Globus pallidus (tissue), 1 donor: ENCODE measurements around the gene DNM2.

Experiments
- DNase-seq: peaks from one replicate; pipeline ENCODE4 v3.0.0-alpha.2; 2015; ENCODE audit warnings: low spot score

DNM2 gene

DNA sequence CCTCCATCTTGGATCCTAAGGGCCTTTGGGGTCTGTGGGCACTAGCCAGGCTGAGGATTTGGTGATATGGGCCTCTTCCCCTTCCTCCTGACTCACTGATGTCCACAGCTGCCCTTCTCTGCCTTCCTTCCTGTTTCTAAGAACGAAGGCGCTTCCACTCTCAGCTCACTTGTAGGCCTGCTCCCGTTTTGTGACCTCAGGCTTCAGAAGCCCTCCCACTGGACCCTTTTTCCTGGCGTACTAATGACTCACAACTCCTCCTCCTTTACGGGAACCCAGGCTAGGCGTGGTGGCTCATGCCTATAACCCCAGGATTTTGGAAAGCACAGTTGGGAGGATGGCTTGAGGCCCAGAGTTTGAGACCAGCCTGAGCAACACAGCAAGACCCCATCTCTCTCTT is 62.5 kb downstream of the DNM2 start:
- no peak for DNase-seq

DNA sequence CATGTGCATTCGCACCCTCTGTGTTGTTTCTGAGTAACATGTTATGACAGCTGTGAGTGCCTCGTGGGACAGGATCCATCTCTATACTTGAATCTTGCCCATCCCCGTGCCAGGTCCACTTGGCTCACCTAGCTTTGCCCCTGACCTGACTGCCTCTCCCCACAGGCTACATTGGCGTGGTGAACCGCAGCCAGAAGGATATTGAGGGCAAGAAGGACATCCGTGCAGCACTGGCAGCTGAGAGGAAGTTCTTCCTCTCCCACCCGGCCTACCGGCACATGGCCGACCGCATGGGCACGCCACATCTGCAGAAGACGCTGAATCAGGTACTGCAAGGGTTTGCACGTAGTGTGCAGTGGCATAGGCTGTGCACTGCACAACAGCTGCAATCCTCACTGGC is 64.9 kb downstream of the DNM2 start:
- no peak for DNase-seq

DNA sequence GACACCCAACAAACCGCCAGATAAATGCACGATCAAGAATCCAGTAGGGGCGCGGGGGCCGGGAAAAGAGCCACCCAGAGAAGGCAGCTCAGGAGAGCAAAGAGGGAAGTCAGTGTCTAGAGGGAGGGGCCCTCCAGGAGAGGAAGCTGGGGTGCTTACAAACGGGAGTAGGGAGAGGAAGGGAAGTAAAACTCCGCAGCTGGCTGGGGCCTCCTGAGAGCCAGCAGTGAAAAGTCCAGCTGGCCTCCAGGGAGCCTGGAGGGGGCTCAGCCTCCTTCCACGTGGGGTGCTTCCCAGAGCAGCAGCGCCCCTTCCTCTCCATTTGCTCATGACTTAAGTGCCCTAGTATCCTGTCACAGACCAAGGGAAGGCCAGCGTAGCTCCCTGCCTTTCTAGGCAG is 66.4 kb downstream of the DNM2 start:
- no peak for DNase-seq

DNA sequence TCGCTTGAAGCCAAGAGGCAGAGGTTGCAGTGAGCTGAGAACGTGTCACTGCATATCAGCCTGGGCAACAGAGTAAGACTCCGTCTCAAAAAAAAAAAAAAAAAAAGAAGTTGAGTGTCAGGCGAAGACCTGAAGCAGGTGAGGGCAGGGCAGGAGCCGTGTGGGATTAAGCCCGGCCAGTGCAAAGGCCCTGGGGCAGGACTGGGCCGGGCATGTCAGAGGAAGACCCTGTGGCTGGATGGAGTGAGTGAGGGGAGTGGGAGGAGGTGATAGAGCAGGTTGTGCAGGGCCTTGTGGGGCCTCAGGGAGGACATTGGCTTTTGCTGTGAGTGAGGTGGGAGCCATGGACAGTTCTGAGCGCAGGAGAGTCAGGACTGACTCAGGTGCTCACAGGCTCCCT is 70.3 kb downstream of the DNM2 start:
- DNase-seq: no peak

DNA sequence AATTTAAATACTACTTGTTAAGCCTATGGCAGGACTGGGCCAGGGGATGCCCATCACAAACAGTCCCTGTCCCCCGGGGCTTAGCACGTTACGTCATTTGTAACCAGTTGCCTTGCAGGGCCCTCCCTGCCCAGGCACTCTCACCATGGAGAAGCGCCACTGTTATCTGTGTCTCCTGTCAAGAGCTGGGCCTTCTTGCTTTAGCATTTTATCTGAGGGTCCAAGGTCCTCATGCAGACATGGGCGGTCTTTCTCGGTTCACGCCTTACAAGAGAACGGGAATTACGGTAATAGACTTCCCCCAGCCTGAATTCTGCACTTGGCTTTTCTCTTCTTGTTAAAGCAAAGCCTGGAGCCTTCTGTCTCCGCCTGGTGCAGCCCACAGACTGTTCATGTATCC is 72.0 kb downstream of the DNM2 start:
- no peak for DNase-seq

DNA sequence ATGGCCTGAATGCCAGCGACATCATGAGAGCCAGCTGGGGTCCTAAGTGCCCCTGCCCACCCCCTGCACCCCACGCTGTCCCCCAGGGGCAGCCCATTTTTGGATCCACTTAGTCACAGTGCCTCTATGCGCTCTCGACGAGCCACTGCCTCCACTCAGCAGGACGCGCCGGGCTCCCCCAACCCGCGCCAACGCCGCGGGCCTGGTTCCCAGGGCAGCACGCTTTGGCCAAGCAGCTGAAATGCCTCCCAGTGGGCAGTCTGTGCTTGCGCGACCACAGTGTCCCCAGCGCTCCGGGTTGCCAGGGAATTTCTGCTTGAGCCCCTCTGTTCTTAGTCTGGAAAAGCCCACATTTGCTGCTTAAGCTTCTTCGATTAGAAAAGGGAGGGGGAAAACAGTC is 78.8 kb downstream of the DNM2 start:
- DNase-seq: peak; percentile 22

DNA sequence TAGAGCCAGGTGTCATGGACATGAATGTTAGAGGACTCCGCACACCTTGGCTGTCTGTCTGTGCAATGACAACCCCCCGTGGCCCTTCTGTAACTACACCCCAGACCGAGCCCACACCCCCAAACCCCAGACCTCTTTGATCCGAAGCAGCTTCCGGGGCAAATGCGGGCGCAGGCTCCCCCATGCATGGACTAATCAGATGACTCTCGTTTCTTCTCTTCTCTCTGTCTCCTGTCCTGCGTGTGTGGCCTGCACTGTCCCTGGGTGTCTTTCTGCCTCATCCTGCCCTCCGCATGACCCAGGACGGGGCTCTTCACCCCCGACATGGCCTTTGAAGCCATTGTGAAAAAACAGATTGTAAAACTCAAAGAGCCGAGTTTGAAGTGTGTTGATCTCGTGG is 79.2 kb downstream of the DNM2 start:
- no peak for DNase-seq

DNA sequence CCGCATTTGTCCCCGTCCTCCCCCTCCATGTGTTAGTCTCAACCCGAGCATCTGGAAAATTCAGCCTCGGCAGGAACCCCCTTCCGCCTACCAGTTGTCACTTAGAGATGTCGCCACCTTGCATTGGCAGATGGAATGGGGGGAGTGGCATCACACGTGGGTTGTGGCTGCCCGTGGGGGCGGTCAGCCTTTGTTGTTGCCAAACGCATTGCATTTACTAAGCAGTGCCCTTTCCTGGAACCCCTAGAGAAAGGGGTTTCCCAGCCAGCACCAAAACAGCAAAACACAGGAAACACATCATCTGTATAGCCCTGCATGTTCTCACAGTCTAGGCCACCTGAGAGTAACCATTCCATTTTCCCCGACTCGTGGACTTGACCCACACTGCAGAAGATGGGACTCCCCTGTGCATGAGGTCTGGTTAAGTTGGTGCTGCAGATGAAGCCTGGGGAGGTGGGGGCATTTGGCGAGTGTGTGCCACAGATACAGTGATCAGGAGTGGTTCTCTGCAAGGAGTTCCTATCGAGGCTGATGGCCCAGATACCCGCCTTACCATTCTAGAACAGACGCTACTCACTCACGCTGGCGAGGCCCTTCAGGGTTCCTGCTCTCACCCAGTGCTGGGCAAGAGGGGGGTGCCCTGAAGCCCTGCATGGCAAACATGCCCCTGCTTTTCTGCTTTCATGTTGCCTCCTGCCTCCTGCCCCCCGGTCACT is 79.8 kb downstream of the DNM2 start:
- DNase-seq: peak; percentile 27

DNA sequence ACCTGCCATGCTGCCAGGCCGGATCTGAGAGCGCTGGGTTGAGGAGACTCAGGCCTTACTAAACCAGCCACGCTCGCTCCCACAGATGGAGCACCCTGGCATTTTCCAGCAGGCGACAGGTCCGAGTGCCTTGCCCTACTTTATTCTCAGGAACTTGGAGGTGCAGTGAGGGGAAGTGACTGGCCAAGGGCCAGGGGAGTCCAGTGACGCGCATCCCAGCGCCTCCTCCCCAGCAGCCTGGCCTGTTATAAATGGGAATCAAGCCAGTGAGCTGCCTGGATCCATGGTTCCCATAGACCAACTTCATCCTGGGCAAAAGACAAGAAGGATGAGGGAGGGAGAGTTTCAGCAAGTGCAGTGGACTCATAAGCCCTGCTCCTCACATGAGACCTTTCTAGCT is 82.6 kb downstream of the DNM2 start:
- peak; percentile 20 for DNase-seq

DNA sequence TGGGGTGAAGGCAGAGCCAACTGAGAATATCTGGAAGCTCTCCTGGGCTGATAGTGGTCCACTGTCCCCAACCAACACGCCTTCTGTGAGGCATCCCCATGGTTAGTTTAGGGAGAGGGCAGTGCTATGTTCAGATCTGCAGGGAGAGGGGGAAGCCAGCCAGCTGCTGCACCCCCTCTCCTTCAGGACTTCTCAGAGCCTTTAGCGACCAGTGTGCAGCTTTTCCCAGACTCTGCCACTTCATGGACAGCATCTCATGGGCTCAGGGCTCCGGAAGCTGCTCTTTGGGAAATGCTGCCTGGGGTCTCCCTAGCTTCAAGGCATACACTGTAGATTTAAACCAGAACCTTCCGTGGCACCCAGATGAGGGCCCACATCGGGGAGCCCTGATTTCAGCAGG is 84.6 kb downstream of the DNM2 start:
- DNase-seq: no peak

DNA sequence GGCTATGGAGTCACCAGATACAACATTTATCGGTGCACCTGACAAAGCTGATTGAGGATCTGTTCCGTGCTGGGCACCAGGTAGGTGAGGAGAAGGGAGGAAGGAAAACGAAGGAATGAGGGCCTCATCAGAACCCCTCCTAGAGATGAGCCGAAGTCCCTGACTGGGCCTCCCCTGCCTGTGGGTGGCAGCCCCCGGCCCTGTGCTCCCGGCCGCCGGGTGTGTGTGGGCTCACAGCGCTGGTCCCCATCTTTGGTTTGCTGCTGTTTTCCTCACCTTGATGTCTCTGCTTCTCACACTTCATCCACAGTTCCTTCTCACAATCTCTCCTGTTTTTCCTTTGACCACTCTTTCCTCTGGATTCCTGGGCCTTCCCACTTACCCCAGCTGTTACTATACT is 85.4 kb downstream of the DNM2 start:
- no peak for DNase-seq

DNA sequence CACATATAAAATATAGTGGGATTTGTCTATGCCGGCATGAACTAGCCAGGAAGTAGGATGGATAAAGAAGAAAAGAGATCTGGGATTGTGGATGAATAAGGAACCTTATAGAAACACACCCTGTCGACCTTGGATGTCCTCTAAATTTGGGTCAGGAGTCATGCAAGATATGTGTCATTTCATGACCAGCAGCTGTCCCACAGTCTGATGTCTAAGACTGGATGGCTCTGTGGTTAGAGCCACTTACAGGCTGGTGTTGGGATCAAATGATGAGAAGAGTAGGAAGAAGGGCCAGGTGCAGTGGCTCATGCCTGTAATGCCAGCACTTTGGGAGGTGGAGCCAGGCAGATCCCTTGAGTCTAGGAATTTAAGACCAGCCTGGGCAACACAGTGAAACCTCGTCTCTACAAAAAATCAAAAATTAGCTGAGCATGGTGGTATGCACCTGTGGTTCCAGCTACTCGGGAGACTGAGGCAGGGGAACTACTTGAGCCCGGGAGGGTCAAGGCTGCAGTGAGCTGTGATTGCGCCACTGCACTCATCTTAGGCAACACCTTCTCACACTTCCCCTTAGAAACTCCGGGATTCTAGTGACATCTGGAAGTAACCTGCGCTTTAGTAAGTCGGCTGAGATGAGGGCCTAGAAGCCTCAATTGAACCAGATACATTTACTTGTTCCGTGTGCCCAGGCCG is 87.3 kb downstream of the DNM2 start:
- peak; percentile 18 for DNase-seq

DNA sequence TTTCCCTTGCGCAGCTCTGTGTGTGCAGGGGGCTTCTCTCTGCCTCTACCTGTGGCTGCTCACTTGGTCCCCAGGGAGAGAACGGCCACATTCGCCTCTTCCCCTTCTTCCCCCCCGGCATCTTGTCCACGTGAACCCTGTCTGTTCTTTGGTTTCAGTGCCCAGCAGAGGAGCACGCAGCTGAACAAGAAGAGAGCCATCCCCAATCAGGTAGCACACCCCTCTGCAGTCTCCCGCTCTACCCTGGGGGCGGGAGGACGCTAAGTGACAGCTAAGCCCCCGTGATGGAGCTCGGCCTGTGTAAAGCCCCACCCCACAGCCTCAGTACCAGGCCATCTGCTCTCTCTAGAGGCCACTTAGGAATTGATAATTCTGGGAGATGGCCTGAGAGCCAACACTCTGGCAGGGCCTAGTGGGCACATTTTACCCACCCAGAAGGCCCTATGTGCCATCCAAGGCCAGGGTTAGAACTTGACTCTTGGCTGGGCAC is 87.9 kb downstream of the DNM2 start:
- peak; percentile 34 for DNase-seq

DNA sequence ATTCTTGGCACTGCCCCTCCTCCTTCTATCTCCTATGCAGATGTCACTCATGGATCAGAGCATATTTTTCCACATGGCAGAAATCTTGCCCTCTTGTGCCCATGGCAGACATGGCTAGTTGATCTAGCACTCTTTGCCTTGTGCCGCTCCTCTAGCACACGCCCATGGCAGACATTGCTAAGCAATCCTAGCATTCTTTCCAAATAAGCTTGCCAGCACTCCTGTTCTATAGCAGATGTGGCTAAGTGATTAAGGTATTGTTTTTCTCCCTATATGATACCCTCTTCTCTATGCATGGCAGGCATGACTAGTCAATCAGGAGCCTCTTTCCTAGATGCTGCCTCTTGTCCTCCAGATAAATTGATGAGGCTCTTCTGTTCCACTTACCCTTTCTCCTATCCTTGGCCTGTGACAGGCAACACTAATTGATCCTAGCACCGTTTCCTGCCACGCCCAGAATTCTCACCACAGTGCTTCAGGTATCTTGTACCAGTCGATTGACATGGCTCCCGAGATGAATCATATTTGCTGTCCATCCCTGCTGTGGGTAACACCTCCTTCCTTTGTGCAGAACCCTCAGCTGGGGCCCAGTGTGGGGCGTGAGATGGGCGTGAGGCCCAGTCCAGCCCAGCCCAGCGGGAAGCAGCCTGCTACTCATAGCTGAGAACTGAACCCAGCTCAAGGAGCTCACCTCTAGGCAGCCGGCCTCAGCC is 91.2 kb downstream of the DNM2 start:
- DNase-seq: no peak

DNA sequence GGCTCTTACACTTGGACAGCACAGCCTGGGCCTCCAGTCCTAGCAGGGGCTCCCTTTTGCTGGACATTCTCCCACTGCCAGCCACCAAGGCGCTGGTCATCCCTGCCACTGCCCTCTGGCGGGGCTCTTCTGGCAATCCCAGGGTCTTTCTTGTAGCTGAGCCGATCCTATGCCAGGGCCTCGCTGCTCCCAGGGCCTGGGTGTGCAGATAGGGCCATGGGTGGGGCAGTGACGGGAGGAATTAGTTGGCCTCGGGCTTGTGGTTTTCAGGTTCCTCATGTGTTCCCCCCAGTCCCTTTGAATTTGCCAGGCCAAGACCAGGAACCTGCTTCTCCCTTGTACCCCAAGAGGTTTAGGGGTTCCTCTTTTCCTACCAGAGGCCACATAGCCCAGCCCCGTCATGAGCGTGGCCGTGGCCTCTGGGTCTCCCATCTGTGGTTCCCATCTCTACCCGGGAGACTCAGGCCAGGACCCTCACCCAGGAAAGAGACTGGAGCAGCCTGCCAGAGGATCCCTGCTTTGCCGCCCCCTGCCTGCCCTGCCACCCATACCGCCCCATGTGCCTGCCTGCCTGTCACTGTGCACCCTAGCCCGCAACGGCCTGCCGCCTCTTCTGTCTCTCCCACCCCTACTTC is 91.9 kb downstream of the DNM2 start:
- DNase-seq: no peak

DNA sequence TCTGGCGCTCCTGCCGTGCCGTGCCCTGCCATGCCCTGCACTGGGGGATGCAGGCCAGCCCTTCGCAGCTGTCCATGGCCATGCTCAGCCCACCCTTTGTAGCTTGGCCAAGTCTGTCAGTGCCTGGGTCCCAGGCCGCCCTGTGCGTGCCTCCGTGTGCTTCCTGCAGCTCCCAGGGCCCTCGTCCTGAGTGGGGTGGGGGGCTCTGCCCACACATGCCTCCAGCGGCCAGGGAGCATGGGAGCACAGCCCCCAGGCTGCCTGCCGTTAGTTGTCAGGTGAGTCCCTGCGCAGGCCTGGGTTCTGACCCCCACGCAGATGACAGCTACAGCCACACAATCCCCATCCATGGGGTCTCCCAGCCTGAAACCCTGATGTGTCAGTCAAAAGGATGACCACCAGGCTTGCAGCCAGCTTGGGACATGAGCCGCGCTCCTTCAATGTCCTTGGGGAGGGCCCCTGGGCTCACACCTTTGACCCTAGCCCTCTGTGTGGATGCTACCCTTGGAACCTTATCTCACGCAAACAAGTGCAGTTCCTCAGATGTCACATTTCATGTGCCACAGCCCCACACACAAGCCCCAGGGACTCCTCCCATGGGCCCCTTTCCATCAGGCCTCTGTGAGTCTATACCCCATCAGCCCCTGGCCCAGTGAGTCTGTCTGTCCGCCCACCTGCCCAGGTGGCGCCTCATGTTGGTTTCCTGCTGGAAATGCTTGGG is 93.7 kb downstream of the DNM2 start:
- no peak for DNase-seq

DNA sequence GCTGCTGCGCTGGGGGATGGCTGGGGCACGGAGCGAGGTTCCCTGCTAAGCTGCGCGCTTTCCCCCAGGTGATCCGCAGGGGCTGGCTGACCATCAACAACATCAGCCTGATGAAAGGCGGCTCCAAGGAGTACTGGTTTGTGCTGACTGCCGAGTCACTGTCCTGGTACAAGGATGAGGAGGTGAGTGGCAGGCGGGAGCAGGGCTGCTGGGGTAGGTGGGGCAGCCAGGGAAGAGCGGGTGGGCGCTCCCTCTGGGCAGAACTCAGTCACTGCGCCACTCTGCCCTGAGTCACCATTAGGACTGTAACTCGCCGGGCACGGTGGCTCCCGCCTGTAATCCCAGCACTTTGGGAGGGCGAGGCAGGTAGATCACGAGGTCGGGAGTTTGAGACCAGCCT is 94.3 kb downstream of the DNM2 start:
- DNase-seq: no peak

DNA sequence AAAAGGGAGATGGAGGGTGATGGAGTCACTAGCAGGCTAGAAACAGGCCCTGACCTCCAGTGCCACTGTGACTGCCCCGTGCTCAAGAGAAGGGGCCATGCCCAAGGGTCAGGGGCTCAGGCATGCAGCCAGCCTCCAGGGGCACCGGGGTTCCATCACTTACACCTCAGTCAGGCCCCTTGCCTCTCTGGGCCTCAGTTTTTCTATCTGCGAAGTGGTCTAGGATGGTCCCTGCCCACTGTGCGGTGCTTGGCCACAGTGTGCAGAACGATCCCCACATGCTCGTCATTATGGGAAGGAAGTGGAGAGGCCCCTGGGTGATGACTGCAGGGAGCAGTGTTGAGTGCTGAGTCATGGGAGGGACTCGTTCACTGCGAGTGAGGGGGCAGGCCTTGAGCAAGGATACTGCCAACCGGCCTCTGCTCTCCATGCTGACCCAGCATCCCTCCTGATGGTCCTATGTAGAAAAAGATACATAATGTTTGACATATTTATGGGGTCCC is 95.1 kb downstream of the DNM2 start:
- no peak for DNase-seq

DNA sequence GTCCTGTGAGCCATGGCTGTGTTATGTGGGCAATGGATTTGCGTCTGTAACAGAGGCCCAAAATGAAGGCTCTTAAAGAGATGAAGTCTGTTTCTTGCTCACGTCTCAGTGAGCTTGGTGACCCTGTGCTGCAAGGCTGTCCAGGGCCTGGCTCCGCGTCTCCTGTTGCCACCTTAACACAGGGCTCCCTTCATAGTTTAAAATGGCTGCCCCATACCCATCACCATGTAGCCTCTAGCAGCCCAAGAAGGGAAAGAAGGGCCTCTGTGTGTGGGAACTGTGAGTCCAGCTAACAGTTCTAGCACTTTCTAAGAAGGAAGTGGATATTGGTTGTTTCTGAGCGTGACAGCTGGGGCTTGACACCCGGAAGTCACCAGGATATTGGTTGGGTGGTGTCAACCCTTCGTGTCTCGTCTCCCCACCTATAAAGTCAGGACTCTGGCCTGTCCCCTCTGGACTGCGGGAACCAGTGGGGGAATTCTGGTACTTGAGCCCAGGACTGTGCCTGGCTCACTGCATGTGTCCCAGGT is 97.2 kb downstream of the DNM2 start:
- no peak for DNase-seq

DNA sequence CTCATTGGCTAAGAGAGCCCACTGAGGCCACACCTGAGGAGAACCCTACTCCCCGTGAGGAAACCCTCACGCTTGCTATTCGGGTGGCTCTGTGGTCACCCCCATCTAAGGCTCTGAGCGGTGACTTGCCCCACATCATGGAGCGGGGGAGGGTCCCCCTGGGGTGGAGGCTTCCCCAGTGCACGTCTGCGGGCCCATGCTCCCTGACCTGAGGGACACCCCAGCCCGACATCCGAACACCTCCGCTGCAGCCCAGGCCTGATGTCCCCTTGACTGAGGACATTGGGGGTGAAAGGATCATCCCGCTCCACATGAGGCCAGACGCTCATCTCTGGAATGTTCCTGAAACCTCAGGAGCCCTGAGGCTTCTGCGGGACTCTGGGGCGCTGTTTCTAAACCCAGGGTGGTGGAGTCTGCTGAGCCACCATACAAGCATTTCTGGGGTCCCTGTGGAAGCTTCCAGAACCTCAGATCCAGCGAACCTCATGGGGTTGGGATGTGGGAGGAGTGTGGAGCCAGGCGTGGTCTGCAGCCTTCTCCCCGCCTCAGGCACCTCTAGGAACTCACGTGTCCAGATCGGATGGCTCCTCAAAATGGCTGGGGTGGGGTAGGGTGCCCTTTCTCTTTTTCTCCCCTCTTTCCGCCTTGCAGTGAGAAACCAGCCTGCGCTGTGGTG is 98.2 kb downstream of the DNM2 start:
- DNase-seq: no peak

DNA sequence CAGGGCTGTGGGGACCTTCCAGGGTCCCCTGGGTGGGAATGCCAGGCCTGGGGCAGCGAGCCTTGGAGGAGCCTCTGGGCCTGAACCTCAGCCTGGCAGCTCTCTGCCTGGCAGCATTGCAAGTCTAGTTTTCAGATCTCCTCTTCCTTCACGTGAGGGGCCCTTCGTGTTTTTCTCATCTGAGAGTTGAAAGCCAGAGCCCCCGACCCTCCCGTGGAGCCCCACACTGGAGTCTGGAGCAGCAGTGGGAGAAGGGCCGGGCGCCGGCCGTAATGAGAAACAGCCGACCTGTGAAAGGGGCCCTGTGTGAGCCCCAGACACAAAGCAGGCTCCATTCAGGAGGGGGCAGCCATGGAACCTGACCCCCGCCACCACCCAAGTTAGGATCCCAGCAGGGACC is 98.8 kb downstream of the DNM2 start:
- no peak for DNase-seq
